Neural progenitor cell (in vitro differentiated cells): Measurements from ENCODE around the gene CTDP1.

Source experiments
- CTCF ChIP-seq: fragments of 200-600 bp; sonication (generic); IDR thresholded peaks from 2 replicates; pipeline ENCODE4 v1.5.1; 2017; ENCODE audit warnings: antibody characterized with exemption, mild to moderate bottlenecking
- EZH2 ChIP-seq: fragments of 200-600 bp; sonication (generic); IDR thresholded peaks from 2 replicates; pipeline ENCODE4 v1.6.1; 2017; ENCODE audit warnings: antibody characterized with exemption, mild to moderate bottlenecking, moderate library complexity

GRCh38 chr18:79765491-79766245 is 86.1 kb downstream of the CTDP1 start:
- TF ChIP-seq CTCF (no peak), EZH2 (no peak)
